ENCODE results near the gene CCDC40. TPM values are rescaled to one million over a fixed set of nuclear protein-coding genes. Genes with fewer than 3 reads are reported as not detected.

The CCDC40 gene
- total RNA-seq, 1 donor from 2014 or later = 0.37 TPM

GRCh38 chr17:80021600-80021999 lies 14.8 kb upstream of the CCDC40 start:
- no peaks in the 10 kb centered on the region for H3K4me1 Mint-ChIP-seq
- DNase-seq = no peak
- H3K9me3 Mint-ChIP-seq = no peaks in the 10 kb centered on the region
- no peak overlapping the region for H3K27ac Mint-ChIP-seq
- H3K36me3 Mint-ChIP-seq (ENCODE audit: low read depth) = no peaks in the 10 kb centered on the region
- intact Hi-C loops (cut with micrococcal nuclease) = no loop called here
- H3K27me3 Mint-ChIP-seq = no peaks in the 10 kb centered on the region
- H3K4me3 Mint-ChIP-seq = no peak overlapping the region

GRCh38 chr17:80023481-80024205 lies 12.8 kb upstream of the CCDC40 start:
- no peaks in the 10 kb centered on the region for H3K9me3 Mint-ChIP-seq
- no peak for DNase-seq
- no peaks in the 10 kb centered on the region for H3K27me3 Mint-ChIP-seq
- H3K36me3 Mint-ChIP-seq (ENCODE audit: low read depth) = no peaks in the 10 kb centered on the region
- intact Hi-C loops (cut with micrococcal nuclease) = no loop called here
- no peak overlapping the region for H3K4me3 Mint-ChIP-seq
- H3K4me1 Mint-ChIP-seq = no peaks in the 10 kb centered on the region
- no peak overlapping the region for H3K27ac Mint-ChIP-seq

- Mint-ChIP-seq H3K9me3 (no peaks in the 10 kb centered on the region), H3K36me3 (ENCODE audit: low read depth) (no peaks in the 10 kb centered on the region), H3K27ac (no peak overlapping the region), H3K4me1 (no peaks in the 10 kb centered on the region), H3K4me3 (no peak overlapping the region), H3K27me3 (no peaks in the 10 kb centered on the region)
- DNase-seq = no peak
- intact Hi-C loops (cut with micrococcal nuclease) = no loop called here
Measured at GRCh38 chr17:80024206-80024972, 12.1 kb upstream of the CCDC40 start.

GRCh38 chr17:80025140-80025539 lies 11.3 kb upstream of the CCDC40 start:
- Mint-ChIP-seq H3K27me3 (peaks cover 4% of the 10 kb centered on the region), H3K4me1 (no peaks in the 10 kb centered on the region), H3K36me3 (ENCODE audit: low read depth) (no peaks in the 10 kb centered on the region), H3K27ac (no peak overlapping the region), H3K4me3 (no peak overlapping the region), H3K9me3 (no peaks in the 10 kb centered on the region)
- intact Hi-C loops (cut with micrococcal nuclease) = no loop called here
- no peak for DNase-seq

GRCh38 chr17:80025796-80026195 lies 10.6 kb upstream of the CCDC40 start:
- intact Hi-C loops (cut with micrococcal nuclease) = no loop called here
- H3K27me3 Mint-ChIP-seq = peaks cover 4% of the 10 kb centered on the region
- no peaks in the 10 kb centered on the region for H3K36me3 Mint-ChIP-seq (ENCODE audit: low read depth)
- no peak for DNase-seq
- H3K9me3 Mint-ChIP-seq = no peaks in the 10 kb centered on the region
- no peak overlapping the region for H3K27ac Mint-ChIP-seq
- H3K4me3 Mint-ChIP-seq = no peak overlapping the region
- H3K4me1 Mint-ChIP-seq = no peaks in the 10 kb centered on the region

- no peaks in the 10 kb centered on the region for H3K36me3 Mint-ChIP-seq (ENCODE audit: low read depth)
- H3K9me3 Mint-ChIP-seq = no peaks in the 10 kb centered on the region
- intact Hi-C loops (cut with micrococcal nuclease) = no loop called here
- no peaks in the 10 kb centered on the region for H3K4me1 Mint-ChIP-seq
- no peak for DNase-seq
- H3K4me3 Mint-ChIP-seq = no peak overlapping the region
- H3K27ac Mint-ChIP-seq = no peak overlapping the region
- H3K27me3 Mint-ChIP-seq = peaks cover 4% of the 10 kb centered on the region
Measured at GRCh38 chr17:80026359-80027042, 9.9 kb upstream of the CCDC40 start.

GRCh38 chr17:80027043-80027435 lies 9.4 kb upstream of the CCDC40 start:
- H3K9me3 Mint-ChIP-seq = no peaks in the 10 kb centered on the region
- no peak overlapping the region for H3K4me3 Mint-ChIP-seq
- H3K27ac Mint-ChIP-seq = no peak overlapping the region
- intact Hi-C loops (cut with micrococcal nuclease) = no loop called here
- H3K36me3 Mint-ChIP-seq (ENCODE audit: low read depth) = no peaks in the 10 kb centered on the region
- peaks cover 5% of the 10 kb centered on the region for H3K27me3 Mint-ChIP-seq
- H3K4me1 Mint-ChIP-seq = no peaks in the 10 kb centered on the region
- DNase-seq = no peak

- intact Hi-C loops (cut with micrococcal nuclease) = no loop called here
Measured at GRCh38 chr17:80028030-80028429, 8.4 kb upstream of the CCDC40 start.

GRCh38 chr17:80029258-80029974 lies 7.0 kb upstream of the CCDC40 start:
- H3K4me3 Mint-ChIP-seq = no peak overlapping the region
- no peak for DNase-seq
- no peak overlapping the region for H3K27ac Mint-ChIP-seq
- peaks cover 25% of the 10 kb centered on the region for H3K27me3 Mint-ChIP-seq
- H3K9me3 Mint-ChIP-seq = no peaks in the 10 kb centered on the region
- no peaks in the 10 kb centered on the region for H3K36me3 Mint-ChIP-seq (ENCODE audit: low read depth)
- intact Hi-C loops (cut with micrococcal nuclease) = no loop called here
- H3K4me1 Mint-ChIP-seq = no peaks in the 10 kb centered on the region

More at GRCh38 chr17:80028030-80028429, 8.4 kb upstream of the CCDC40 start:
- Mint-ChIP-seq H3K4me1 (no peaks in the 10 kb centered on the region), H3K4me3 (no peak overlapping the region), H3K27me3 (peaks cover 14% of the 10 kb centered on the region), H3K36me3 (ENCODE audit: low read depth) (no peaks in the 10 kb centered on the region), H3K27ac (no peak overlapping the region), H3K9me3 (no peaks in the 10 kb centered on the region)
- no peak for DNase-seq

GRCh38 chr17:80030730-80031410 lies 5.6 kb upstream of the CCDC40 start:
- Mint-ChIP-seq H3K9me3 (no peaks in the 10 kb centered on the region), H3K36me3 (ENCODE audit: low read depth) (no peaks in the 10 kb centered on the region), H3K4me3 (no peak overlapping the region), H3K27me3 (peaks cover 35% of the 10 kb centered on the region), H3K27ac (no peak overlapping the region), H3K4me1 (peaks cover 4% of the 10 kb centered on the region)
- DNase-seq = no peak
- intact Hi-C loops (cut with micrococcal nuclease) = no loop called here

GRCh38 chr17:80031691-80032430 lies 4.6 kb upstream of the CCDC40 start:
- Mint-ChIP-seq H3K27ac (no peak overlapping the region), H3K27me3 (peaks cover 39% of the 10 kb centered on the region), H3K36me3 (ENCODE audit: low read depth) (no peaks in the 10 kb centered on the region), H3K4me3 (no peak overlapping the region), H3K9me3 (no peaks in the 10 kb centered on the region), H3K4me1 (peaks cover 6% of the 10 kb centered on the region)
- intact Hi-C loops (cut with micrococcal nuclease) = no loop called here
- DNase-seq = no peak

GRCh38 chr17:80032614-80033171 lies 3.7 kb upstream of the CCDC40 start:
- H3K4me3 Mint-ChIP-seq = no peak overlapping the region
- intact Hi-C loops (cut with micrococcal nuclease) = no loop called here
- no peaks in the 10 kb centered on the region for H3K36me3 Mint-ChIP-seq (ENCODE audit: low read depth)
- H3K9me3 Mint-ChIP-seq = no peaks in the 10 kb centered on the region
- no peak for DNase-seq
- peaks cover 45% of the 10 kb centered on the region for H3K27me3 Mint-ChIP-seq
- peaks cover 7% of the 10 kb centered on the region for H3K4me1 Mint-ChIP-seq
- no peak overlapping the region for H3K27ac Mint-ChIP-seq
